HepG2 (cell line): Measurements from ENCODE around the gene ARHGAP22. TPM values are rescaled to one million over a fixed set of nuclear protein-coding genes. Genes with fewer than 3 reads are reported as not detected.

Source experiments
- ZBTB10 ChIP-seq: sonication (generic); formaldehyde crosslinking; IDR thresholded peaks from 2 replicates; pipeline ENCODE4 v1.4.0; 2020; ENCODE audit warnings: missing genetic modification reagents, borderline replicate concordance
- ZNF18 ChIP-seq: sonication (generic); formaldehyde crosslinking; IDR thresholded peaks from 2 replicates; pipeline ENCODE4 v1.8.0; 2022; ENCODE audit warnings: mild to moderate bottlenecking, missing genetic modification reagents; ENCODE audit not compliant: insufficient replicate concordance
- ZNF205 ChIP-seq: IDR thresholded peaks from 2 replicates; pipeline ENCODE4 v1.6.1; 2018; ENCODE audit warnings: missing biosample characterization, missing genetic modification reagents
- ZNF230 ChIP-seq: sonication (generic); formaldehyde crosslinking; IDR thresholded peaks from 2 replicates; pipeline ENCODE4 v1.4.0; 2020; ENCODE audit warnings: mild to moderate bottlenecking, missing genetic modification reagents
- ZNF687 ChIP-seq: sonication (generic); formaldehyde crosslinking; IDR thresholded peaks from 2 replicates; pipeline ENCODE4 v1.5.1; 2020; ENCODE audit warnings: mild to moderate bottlenecking, missing genetic modification reagents, moderate library complexity
- polyA plus RNA-seq, 8 experiments: library from polyadenylated mRNA; depleted of rRNA in 3 of 8; stranded (reverse) in 7 of 8; unstranded in 1 of 8; fragments of >200 nt; fragmentation: Illumina TruSeq in 4 of 8; extraction: Trizol in 4 of 8; gene quantifications; 2 replicates each; pipeline versions ENCODE4 v1.2.1 to v1.2.3, GENCODE V29; 2011 to 2016; ENCODE audit warnings: low read depth in 4 of 8, missing spikeins in 1 of 8, mixed read lengths in 1 of 8; ENCODE audit not compliant: insufficient read depth in 1 of 8
- total RNA-seq, 5 experiments: library from RNA; depleted of rRNA; stranded (reverse); fragments of >200 nt; fragmentation: Illumina TruSeq; extraction: Trizol; gene quantifications; 2 replicates each; pipeline ENCODE4 v1.2.3, GENCODE V29; 2016; ENCODE audit warnings: low read depth in 1 of 5
- TF ChIP-seq, protein P1 (sequence below): sonication (generic); formaldehyde crosslinking; IDR thresholded peaks from 2 replicates; pipeline ENCODE4 v1.4.0; 2020; ENCODE audit warnings: low read depth, mild to moderate bottlenecking, missing genetic modification reagents
- TF ChIP-seq, protein P2 (sequence below): sonication (generic); formaldehyde crosslinking; IDR thresholded peaks from 2 replicates; pipeline ENCODE4 v1.4.0; 2020; ENCODE audit warnings: missing genetic modification reagents, borderline replicate concordance

The ARHGAP22 gene
- total and polyA plus RNA-seq, 2 of the 13 experiments (the other 11 are each of a cell fraction or from before 2014, with no cell fraction given) = 0.08 to 0.38 TPM

GRCh38 chr10:48651293-48651692 lies 46.4 kb upstream of the ARHGAP22 start (continued):
- no peak for TF ChIP-seq ZNF18 (CRISPR knock-in tag)
- TF ChIP-seq ZNF687 = no peak
- TF ChIP-seq ZNF230 (CRISPR knock-in tag) = no peak
- TF ChIP-seq, protein P1, sequence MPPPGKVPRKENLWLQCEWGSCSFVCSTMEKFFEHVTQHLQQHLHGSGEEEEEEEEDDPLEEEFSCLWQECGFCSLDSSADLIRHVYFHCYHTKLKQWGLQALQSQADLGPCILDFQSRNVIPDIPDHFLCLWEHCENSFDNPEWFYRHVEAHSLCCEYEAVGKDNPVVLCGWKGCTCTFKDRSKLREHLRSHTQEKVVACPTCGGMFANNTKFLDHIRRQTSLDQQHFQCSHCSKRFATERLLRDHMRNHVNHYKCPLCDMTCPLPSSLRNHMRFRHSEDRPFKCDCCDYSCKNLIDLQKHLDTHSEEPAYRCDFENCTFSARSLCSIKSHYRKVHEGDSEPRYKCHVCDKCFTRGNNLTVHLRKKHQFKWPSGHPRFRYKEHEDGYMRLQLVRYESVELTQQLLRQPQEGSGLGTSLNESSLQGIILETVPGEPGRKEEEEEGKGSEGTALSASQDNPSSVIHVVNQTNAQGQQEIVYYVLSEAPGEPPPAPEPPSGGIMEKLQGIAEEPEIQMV (CRISPR knock-in tag) = no peak
- TF ChIP-seq, protein P2, sequence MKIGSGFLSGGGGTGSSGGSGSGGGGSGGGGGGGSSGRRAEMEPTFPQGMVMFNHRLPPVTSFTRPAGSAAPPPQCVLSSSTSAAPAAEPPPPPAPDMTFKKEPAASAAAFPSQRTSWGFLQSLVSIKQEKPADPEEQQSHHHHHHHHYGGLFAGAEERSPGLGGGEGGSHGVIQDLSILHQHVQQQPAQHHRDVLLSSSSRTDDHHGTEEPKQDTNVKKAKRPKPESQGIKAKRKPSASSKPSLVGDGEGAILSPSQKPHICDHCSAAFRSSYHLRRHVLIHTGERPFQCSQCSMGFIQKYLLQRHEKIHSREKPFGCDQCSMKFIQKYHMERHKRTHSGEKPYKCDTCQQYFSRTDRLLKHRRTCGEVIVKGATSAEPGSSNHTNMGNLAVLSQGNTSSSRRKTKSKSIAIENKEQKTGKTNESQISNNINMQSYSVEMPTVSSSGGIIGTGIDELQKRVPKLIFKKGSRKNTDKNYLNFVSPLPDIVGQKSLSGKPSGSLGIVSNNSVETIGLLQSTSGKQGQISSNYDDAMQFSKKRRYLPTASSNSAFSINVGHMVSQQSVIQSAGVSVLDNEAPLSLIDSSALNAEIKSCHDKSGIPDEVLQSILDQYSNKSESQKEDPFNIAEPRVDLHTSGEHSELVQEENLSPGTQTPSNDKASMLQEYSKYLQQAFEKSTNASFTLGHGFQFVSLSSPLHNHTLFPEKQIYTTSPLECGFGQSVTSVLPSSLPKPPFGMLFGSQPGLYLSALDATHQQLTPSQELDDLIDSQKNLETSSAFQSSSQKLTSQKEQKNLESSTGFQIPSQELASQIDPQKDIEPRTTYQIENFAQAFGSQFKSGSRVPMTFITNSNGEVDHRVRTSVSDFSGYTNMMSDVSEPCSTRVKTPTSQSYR (CRISPR knock-in tag) = no peak
- no peak for TF ChIP-seq ZNF205 (CRISPR knock-in tag)
- no peak for TF ChIP-seq ZBTB10 (CRISPR knock-in tag)
